Measurements from ENCODE around the gene GRK6.
A peak's percentile ranks its signal among the peaks of the same experiment; 100 is the strongest.

The GRK6 gene

GRCh38 chr5:177426566-177427210, at the start of gene GRK6:
GRK6 (plus strand) TSS chr5:177426676; CDS start chr5:177426846, 170 bp downstream.
- DNase-seq (ENCODE audit: low spot score): no peak

- no peak for DNase-seq (ENCODE audit: low spot score)
Observed at GRCh38 chr5:177377851-177378776, 48.4 kb upstream of the GRK6 start.

DNA sequence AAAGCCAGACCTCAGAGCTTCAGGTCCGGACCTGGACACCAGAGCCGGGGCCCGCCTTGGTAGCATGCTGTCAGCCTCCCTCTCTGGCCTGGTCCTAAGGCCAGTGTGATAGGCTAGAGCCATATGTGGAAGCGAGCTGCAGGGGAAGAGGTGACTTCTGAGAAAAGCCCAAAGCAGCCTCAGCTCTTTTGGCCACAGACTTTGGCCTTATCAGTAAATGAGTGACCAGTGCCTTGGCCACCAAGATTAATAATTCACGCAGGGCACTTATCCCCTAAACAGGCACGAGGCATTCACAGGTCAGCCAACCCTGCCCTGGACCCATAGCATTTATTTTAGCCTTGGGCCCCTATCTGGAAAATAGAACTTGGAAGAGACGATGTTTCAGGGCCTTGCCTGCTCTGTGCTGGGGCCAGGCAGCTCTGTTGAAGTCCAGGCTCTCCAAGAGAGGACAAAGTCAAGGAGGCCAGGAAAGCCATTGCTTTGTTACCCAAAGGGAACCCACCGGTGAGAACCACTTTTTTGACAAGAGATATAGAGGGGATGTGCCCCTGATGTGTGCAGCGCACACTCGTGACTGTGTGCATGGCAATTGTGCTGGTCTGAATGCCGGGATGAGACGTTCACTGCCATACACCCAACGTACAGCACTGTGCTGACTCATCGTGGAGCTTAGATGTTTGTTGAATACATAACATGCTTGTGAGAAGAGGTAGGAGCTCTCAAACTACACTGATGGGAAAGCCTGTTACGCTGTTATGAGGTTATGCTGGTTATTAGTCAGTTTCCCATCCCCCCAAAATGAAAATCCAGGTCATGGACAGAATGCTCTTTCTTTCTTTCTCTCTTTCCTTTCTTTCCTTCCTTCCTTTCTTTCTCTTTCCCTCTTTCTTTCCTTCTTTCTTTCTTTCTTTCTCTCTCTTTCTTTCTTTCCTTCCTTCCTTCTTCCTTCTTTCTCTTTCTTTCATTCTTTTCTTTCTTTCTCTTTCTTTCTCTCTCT, 47.3 kb upstream of the GRK6 start:
- DNase-seq (ENCODE audit: low spot score): no peak

GRCh38 chr5:177380805-177381126, 45.7 kb upstream of the GRK6 start:
- DNase-seq (ENCODE audit: low spot score): no peak

GRCh38 chr5:177382423-177383029, 44.0 kb upstream of the GRK6 start:
- no peak for DNase-seq (ENCODE audit: low spot score)

- DNase-seq (ENCODE audit: low spot score): no peak
Observed at GRCh38 chr5:177383181-177383580, 43.3 kb upstream of the GRK6 start.

- no peak for DNase-seq (ENCODE audit: low spot score)
Observed at GRCh38 chr5:177384134-177384533, 42.3 kb upstream of the GRK6 start, which contains the start of gene SLC34A1. SLC34A1 (plus strand) TSS chr5:177384434; CDS start chr5:177385742, 1,308 bp downstream.

DNA sequence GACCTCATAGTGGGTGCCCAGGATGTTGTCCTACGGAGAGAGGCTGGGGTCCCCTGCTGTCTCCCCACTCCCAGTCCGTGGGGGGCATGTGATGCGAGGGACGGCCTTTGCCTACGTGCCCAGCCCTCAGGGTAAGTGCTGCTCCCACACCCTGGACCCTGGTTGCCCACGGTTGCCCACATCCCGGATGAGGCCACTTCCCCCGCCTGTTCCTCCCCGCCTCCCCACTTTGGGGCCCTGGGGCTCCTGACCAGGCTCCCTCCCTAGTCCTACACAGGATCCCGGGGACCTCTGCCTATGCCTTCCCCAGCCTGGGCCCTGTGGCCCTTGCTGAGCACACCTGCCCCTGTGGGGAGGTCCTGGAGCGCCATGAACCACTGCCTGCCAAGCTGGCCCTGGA, 40.8 kb upstream of the GRK6 start:
- DNase-seq (ENCODE audit: low spot score): no peak

- DNase-seq (ENCODE audit: low spot score): no peak
Observed at GRCh38 chr5:177386542-177386941, 39.9 kb upstream of the GRK6 start.

DNA sequence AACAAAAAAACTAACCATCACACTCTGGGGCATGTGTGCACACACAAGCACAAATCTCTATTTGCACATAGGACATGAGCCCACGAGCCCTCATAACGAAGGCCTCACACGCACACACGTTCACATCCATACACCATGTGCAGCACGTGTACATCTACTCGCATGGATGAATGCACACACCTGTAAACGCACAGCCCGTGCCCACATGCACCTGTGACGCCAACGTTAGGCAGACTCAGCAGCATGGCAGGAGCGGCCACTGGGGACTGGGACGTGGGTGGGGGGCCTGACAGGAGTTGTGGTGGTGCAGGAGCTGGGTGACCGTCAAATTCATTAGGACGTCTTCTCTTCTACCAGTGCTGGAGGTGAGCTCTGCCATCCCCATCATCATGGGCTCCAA, 39.1 kb upstream of the GRK6 start:
- no peak for DNase-seq (ENCODE audit: low spot score)

DNA sequence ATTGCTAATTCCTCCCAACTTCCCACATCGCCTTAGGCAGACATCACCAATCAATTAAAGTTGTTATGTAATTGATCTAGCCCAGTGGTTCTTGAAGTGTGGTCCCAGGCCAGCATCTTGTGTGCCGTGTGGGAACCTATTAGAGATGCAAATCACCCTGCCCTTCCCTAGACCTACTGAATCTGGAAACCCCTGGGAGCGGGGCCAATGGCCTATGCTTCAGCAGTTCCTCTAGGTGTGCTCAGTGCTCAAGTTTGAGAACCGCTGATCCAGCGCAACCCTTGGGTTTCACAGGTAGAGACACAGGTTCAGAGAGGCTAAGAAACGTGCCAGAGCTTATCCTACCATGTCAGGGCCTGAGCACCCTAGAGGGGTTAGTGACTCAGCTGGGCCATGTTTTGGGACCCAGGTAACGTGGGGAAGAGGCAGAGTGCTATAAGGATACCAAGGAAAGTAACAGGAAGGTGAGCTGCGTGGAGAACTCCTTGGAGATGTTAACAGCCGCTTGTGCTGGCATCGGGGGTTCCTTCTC, 37.9 kb upstream of the GRK6 start:
- DNase-seq (ENCODE audit: low spot score): no peak

DNA sequence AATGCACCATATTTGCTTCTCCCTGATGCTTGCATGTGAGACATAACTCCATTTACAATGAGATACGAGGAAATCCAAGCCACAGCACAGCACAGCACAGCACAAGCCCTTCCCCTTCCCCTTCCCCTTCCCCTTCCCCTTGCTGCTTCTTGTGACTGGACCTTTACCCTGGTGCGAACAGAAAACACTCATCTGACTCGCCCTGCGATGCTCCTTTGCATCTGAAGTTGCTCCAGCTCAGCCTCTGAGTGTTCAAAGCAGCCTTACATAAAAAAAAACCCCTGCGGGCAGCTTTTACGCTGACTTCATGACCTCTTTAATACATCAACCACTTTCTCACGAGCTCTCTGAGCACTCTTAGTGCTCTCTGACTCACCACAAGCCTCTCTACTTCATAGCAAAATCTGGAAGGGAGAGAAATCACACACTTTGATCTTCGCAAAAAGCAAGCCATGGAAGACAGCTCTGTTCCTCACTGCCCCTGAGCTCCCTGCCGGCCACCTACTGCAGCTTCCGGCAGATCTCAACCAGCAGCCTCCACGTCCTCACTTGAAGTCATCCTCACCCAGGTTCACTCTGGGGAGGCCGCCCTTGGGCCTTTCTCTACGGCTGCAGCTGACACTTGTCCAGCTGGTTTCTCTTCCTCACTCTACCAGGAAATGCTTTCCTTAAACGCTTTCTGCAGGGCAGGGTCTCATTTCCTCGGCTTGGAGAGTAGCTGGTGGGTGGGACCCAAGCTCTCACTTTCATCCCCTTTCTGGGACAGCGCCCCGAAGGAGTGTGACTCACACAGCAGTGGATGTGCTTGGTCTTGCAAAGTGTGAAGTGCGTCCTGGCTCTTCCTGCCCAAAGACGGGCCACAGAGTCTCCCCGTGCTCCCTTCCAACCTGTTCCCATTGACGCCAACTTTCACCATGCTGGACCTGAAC, 37.0 kb upstream of the GRK6 start:
- DNase-seq (ENCODE audit: low spot score): no peak

GRCh38 chr5:177390363-177391300, 35.8 kb upstream of the GRK6 start:
- DNase-seq (ENCODE audit: low spot score): peak; percentile 90

DNA sequence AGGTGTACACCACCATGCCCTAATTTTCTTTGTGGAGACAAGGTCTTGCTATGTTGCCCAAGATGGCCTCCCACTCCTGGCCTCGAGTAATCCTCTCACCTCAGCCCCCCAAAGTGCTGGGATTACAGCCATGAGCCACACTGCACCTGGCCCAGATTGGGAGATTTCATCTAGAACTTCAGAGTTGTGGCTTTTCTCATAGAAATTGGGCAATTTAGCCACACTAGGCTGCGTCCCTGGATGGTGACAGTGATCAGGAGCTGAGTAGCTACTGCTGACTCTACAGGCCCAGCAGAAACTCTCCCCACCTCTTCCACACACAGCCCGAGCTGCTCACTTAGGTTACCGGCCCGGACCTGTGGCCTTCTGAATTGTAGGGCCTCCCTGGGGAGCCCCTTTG, 33.7 kb upstream of the GRK6 start:
- no peak for DNase-seq (ENCODE audit: low spot score)

DNA sequence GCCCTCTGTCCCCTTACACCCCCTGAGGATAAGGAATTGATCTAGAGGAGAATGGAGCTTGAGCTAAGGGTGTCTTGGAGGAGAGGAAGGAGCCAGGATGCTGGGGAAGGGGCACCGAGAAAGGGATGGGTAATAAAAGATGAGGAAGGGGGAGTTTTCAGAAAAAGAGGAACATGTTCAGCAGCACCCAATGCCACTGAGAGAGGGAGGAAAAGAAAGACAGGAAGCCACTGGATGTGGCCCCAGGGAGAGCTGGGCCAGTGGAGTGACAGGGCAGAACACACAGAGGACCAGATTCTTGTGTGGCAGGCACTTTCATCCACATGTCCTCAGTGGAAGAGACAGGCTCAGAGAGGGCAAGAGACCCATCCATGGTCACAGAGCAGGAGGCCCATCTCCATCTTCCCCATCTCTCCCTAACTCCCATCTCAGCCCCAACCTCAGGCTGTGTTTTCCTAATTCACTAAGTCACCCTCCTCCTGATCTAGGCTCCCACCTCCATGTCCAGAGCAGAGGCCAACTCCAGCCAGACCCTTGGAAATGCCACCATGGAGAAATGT, 33.2 kb upstream of the GRK6 start:
- no peak for DNase-seq (ENCODE audit: low spot score)

GRCh38 chr5:177393990-177394389, 32.5 kb upstream of the GRK6 start:
- no peak for DNase-seq (ENCODE audit: low spot score)

DNA sequence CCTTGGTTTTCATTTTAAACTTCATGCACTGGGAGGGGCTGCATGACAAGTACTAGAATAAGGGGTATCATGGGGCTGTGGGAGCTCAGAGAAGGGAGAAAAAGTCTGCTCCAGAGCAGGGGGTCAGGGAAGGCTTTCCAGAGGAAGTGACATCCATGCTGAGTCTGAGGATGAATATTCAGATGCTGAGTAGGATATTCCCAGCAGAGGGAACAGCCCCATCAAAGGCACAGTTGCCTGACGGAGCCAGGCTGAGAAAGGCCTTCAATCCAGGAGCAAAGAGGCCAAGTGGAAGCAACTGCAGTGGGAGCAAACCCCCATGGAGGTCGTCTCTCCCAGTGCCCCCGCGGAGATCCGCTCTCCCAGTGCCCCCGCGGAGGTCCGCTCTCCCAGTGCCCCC, 30.4 kb upstream of the GRK6 start:
- DNase-seq (ENCODE audit: low spot score): no peak

- no peak for DNase-seq (ENCODE audit: low spot score)
Observed at GRCh38 chr5:177396807-177397206, 29.7 kb upstream of the GRK6 start.

- DNase-seq (ENCODE audit: low spot score): no peak
Observed at GRCh38 chr5:177397875-177398390, 28.5 kb upstream of the GRK6 start.
